Measurements from ENCODE around the gene IGFBP2.

Gene IGFBP2

DNA sequence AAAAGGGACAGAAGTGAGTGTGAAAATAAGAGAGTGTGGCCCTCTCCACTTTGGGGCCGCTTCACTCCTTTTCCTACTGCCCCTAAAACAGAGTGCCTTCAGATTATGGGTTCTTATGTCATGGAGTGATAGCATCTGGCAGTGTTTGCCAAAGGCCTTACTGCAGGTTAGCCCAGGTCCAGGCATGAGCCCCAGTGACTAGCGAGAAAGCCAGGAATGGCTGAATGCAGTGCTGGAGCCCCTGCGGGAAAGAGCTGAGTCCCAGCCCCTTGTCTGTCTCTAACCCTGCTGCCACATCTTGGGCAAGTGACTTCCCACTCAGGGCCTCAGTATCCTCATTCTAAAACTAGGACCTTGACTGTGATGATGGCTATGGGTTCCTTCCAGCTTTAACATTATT is 56.2 kb downstream of the IGFBP2 start:
- TF ChIP-seq LEF1 (IDR thresholded peaks at IDR 0.05; ENCODE audit: borderline replicate concordance) (no peak), L3MBTL2 (conservative IDR thresholded peaks at IDR 0.05) (no peak), ZNF384 (IDR thresholded peaks at IDR 0.05) (no peak), NFRKB (IDR thresholded peaks at IDR 0.05) (no peak), HDGF (IDR thresholded peaks at IDR 0.05; ENCODE audit: borderline replicate concordance) (no peak), TARDBP (IDR thresholded peaks at IDR 0.05) (no peak), SP1 (IDR thresholded peaks at IDR 0.05) (no peak), CTBP1 (IDR thresholded peaks at IDR 0.05; ENCODE audit: borderline replicate concordance) (no peak), SUZ12 (IDR thresholded peaks at IDR 0.05) (no peak), FOXA1 (IDR thresholded peaks at IDR 0.05) (no peak), ELF4 (IDR thresholded peaks at IDR 0.05) (no peak), FOXK2 (IDR thresholded peaks at IDR 0.05) (no peak), BHLHE40 (IDR thresholded peaks at IDR 0.05; ENCODE audit: borderline replicate concordance) (no peak), FOXM1 (IDR thresholded peaks at IDR 0.05; ENCODE audit: borderline replicate concordance) (no peak), ARNT (IDR thresholded peaks at IDR 0.05) (no peak)
- TF ChIP-seq, protein P1, sequence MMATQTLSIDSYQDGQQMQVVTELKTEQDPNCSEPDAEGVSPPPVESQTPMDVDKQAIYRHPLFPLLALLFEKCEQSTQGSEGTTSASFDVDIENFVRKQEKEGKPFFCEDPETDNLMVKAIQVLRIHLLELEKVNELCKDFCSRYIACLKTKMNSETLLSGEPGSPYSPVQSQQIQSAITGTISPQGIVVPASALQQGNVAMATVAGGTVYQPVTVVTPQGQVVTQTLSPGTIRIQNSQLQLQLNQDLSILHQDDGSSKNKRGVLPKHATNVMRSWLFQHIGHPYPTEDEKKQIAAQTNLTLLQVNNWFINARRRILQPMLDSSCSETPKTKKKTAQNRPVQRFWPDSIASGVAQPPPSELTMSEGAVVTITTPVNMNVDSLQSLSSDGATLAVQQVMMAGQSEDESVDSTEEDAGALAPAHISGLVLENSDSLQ (IDR thresholded peaks at IDR 0.05) = no peak
- CTCF ChIA-PET = no interaction called here
- no peak for DNase-seq (ENCODE audit: extremely low spot score)
- POLR2A ChIA-PET = no interaction called here

DNA sequence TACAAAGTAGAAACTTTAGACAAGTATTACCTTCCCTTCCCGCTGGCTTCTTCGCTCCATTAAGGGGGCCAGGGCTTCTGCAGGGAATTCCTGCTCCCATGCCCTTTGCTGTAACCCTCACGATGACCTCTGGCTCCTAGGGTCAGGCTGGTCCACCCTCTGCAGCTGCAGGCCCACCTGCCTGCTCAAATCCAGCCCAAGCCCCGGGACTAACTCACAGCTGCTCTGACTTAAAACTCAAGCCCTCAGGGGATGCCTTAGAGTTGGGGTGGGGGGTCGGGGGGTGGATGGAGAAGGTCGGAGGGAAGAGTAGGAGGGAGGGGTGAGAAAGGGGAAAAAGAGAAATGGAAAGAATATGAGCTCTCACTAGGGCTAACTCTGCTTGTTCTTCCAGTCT is 57.2 kb downstream of the IGFBP2 start:
- no peak for DNase-seq (ENCODE audit: extremely low spot score)
- ChIA-PET CTCF (no interaction called here), POLR2A (interaction anchor here (1.4 kb wide), 1 partner anchor 192 kb away, joined by 5 read pairs; the partner anchor contains the start of gene RPL37A)
- no peak for TF ChIP-seq ZNF384 (IDR thresholded peaks at IDR 0.05)
- TF ChIP-seq LEF1 (IDR thresholded peaks at IDR 0.05; ENCODE audit: borderline replicate concordance) = no peak
- no peak for TF ChIP-seq TARDBP (IDR thresholded peaks at IDR 0.05)
- no peak for TF ChIP-seq HDGF (IDR thresholded peaks at IDR 0.05; ENCODE audit: borderline replicate concordance)
- TF ChIP-seq, protein P1 (IDR thresholded peaks at IDR 0.05) = no peak
- no peak for TF ChIP-seq FOXA1 (IDR thresholded peaks at IDR 0.05)
- TF ChIP-seq SUZ12 (IDR thresholded peaks at IDR 0.05) = no peak
- no peak for TF ChIP-seq FOXM1 (IDR thresholded peaks at IDR 0.05; ENCODE audit: borderline replicate concordance)
- no peak for TF ChIP-seq CTBP1 (IDR thresholded peaks at IDR 0.05; ENCODE audit: borderline replicate concordance)
- no peak for TF ChIP-seq L3MBTL2 (conservative IDR thresholded peaks at IDR 0.05)
- no peak for TF ChIP-seq NFRKB (IDR thresholded peaks at IDR 0.05)
- TF ChIP-seq BHLHE40 (IDR thresholded peaks at IDR 0.05; ENCODE audit: borderline replicate concordance) = no peak
- TF ChIP-seq SP1 (IDR thresholded peaks at IDR 0.05) = no peak
- no peak for TF ChIP-seq FOXK2 (IDR thresholded peaks at IDR 0.05)
- TF ChIP-seq ARNT (IDR thresholded peaks at IDR 0.05) = no peak
- no peak for TF ChIP-seq ELF4 (IDR thresholded peaks at IDR 0.05)

DNA sequence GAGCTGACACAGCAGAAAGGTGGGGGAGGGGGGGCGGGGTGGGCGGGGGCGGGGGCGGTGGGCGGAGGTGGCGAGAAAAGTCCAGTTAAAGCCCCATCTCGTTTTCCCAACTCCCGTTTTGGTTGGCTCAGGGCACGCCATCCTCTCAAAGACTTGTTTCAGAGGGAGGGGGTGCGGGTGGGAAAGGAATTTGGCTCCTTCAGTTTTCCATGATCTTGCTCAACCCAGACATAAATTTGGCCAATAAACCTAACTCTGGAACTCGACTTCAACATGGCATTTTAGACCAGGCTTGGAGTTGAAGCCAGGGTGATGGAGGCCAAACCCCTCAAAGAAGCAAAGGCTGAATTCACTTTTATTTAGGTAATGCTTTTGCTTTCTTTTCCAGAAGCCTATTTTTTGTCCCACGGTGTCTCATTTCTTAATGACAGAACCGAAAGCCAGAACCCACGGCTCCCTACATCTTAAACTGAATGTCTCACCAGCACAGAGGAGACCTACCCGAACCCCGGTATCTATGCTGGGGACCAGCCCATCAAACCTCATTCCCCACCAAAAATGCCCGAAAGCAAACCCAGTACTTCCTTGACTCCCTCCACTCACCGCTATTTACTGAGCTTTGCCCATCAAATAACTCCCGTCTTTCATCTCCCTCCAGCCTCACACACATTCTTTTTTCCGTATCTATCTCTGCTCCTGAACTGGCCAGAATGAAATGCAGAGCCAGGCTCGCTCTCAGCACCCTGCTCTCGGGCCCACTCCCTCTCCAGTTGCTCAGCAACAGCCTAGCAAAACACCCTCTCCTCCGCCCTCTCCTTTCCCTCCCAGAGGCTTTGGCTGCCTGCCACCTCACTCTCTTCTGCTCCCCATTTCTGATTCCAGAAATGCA is 57.9 kb downstream of the IGFBP2 start:
- DNase-seq (ENCODE audit: extremely low spot score) = peak; percentile 66

DNA sequence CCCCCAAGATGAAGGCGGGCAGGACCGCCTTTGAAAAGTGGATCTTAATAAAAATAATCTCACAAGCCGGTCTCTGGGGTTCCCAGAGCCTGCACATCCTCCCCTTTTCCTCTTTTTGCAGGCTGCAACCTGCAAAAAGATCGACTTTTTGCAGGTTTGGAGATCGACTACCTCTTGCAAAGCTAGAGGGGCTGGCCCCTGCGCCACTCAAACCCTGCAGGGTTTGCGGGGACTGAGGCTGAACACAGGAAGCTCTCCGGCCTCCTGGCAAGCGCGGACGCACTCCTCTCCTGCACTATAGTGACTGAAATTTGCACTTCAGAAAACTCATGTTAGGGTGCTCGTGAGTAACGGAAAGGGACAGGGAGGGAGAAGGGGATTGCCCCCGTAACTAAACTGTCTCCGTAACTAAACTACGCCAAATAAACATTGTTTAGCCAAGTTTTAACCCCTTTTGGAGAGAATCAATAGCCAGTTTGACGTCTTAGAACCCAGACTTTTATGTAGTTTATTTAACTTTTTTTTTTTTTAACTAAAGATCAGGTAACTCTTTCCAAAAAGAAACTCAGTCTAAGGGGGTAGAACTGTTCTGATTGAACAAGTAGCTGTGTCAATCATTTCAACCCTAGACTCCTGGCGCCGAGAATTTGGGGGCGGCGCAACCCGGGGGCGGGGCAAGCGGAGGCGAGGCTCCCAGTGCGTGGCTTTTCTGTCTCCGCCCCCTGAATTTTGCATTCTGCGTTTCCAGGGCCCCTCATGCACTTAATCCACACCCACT is 59.6 kb downstream of the IGFBP2 start:
- peak; percentile 79 for DNase-seq (ENCODE audit: extremely low spot score)
- TF ChIP-seq FOXK2 (IDR thresholded peaks at IDR 0.05) (no peak), ELF4 (IDR thresholded peaks at IDR 0.05) (no peak)
- TF ChIP-seq, protein P1 (IDR thresholded peaks at IDR 0.05) = peak; percentile 98
- CTCF ChIA-PET = interaction anchor here (1.0 to 1.4 kb wide), 3 partner anchors 11 to 818 kb away, joined by 3 to 6 read pairs (median 5); no protein-coding TSS in a partner anchor
- POLR2A ChIA-PET = no interaction called here

More for the DNA sequence above, 57.9 kb downstream of the IGFBP2 start:
- ChIA-PET POLR2A (interaction anchor here (1.4 kb wide), 1 partner anchor 193 kb away, joined by 5 read pairs; the partner anchor contains the start of gene RPL37A), CTCF (no interaction called here)
- TF ChIP-seq ELF4 (IDR thresholded peaks at IDR 0.05) = no peak
- TF ChIP-seq HDGF (IDR thresholded peaks at IDR 0.05; ENCODE audit: borderline replicate concordance) = no peak
- TF ChIP-seq TARDBP (IDR thresholded peaks at IDR 0.05) = no peak
- TF ChIP-seq FOXK2 (IDR thresholded peaks at IDR 0.05) = no peak
- TF ChIP-seq FOXM1 (IDR thresholded peaks at IDR 0.05; ENCODE audit: borderline replicate concordance) = no peak
- no peak for TF ChIP-seq FOXA1 (IDR thresholded peaks at IDR 0.05)
- no peak for TF ChIP-seq CTBP1 (IDR thresholded peaks at IDR 0.05; ENCODE audit: borderline replicate concordance)
- no peak for TF ChIP-seq SUZ12 (IDR thresholded peaks at IDR 0.05)
- TF ChIP-seq ZNF384 (IDR thresholded peaks at IDR 0.05) = no peak
- no peak for TF ChIP-seq BHLHE40 (IDR thresholded peaks at IDR 0.05; ENCODE audit: borderline replicate concordance)
- TF ChIP-seq, protein P1 (IDR thresholded peaks at IDR 0.05) = no peak
- no peak for TF ChIP-seq L3MBTL2 (conservative IDR thresholded peaks at IDR 0.05)
- no peak for TF ChIP-seq ARNT (IDR thresholded peaks at IDR 0.05)
- no peak for TF ChIP-seq NFRKB (IDR thresholded peaks at IDR 0.05)
- TF ChIP-seq LEF1 (IDR thresholded peaks at IDR 0.05; ENCODE audit: borderline replicate concordance) = no peak
- no peak for TF ChIP-seq SP1 (IDR thresholded peaks at IDR 0.05)

Measured in HEK293T (cell line).